ENCODE measurements around the gene TAGLN.

Gene TAGLN

GRCh38 chr11:117230999-117231841 lies 32.0 kb downstream of the TAGLN start:
- DNase-seq (ENCODE audit: low read depth), result no peak

- no peak for DNase-seq (ENCODE audit: low read depth)
These were observed 32.6 kb downstream of the TAGLN start, which contains the start of gene PCSK7 for GRCh38 chr11:117231842-117232091. TSS of gene PCSK7 (minus strand) at chr11:117232073. CDS start at chr11:117229844, 2,229 bp downstream.

- peak; percentile 35 for DNase-seq (ENCODE audit: low read depth)
These were observed 33.1 kb downstream of the TAGLN start, which contains the start of gene RNF214 for GRCh38 chr11:117232092-117232878. TSS of gene RNF214 (plus strand) at chr11:117232671. CDS start at chr11:117234273, 1,602 bp downstream.

- DNase-seq (ENCODE audit: low read depth), result no peak
These were observed 33.8 kb downstream of the TAGLN start for GRCh38 chr11:117232911-117233409.

- DNase-seq (ENCODE audit: low read depth), result no peak
These were observed 39.1 kb downstream of the TAGLN start for GRCh38 chr11:117238221-117238620.

- no peak for DNase-seq (ENCODE audit: low read depth)
These were observed 40.1 kb downstream of the TAGLN start for GRCh38 chr11:117239295-117239694.

GRCh38 chr11:117248341-117248740 lies 49.2 kb downstream of the TAGLN start:
- no peak for DNase-seq (ENCODE audit: low read depth)

GRCh38 chr11:117249571-117249970 lies 50.4 kb downstream of the TAGLN start:
- no peak for DNase-seq (ENCODE audit: low read depth)

GRCh38 chr11:117251506-117251905 lies 52.3 kb downstream of the TAGLN start:
- no peak for DNase-seq (ENCODE audit: low read depth)

- no peak for DNase-seq (ENCODE audit: low read depth)
These were observed 56.8 kb downstream of the TAGLN start for GRCh38 chr11:117255966-117256365.

- no peak for DNase-seq (ENCODE audit: low read depth)
These were observed 57.4 kb downstream of the TAGLN start for GRCh38 chr11:117256573-117256972.
